Esophagus muscularis mucosa (tissue), 4 donors: ENCODE results near the gene TMEM51. TPM values are rescaled to one million over a fixed set of nuclear protein-coding genes. Genes with fewer than 3 reads are reported as not detected.

Experiments
- DNase-seq: peaks from one replicate; pipeline ENCODE4 v3.0.0-alpha.2; 2017; ENCODE audit errors: extremely low spot score
- H3K27ac ChIP-seq, 4 donors: fragments of 200-600 bp; sonication (generic); replicated peaks in 1 of 4; 1 replicate in 3 of 4; 2 replicates in 1 of 4; pipeline ENCODE4 v1.5.1; 2016 to 2019; ENCODE audit warnings: mild to moderate bottlenecking in 1 of 4
- H3K27me3 ChIP-seq, 4 donors: fragments of 200-600 bp; sonication (generic); one replicate each; pipeline versions ENCODE4 v1.5.1 to v1.6.0; 2016 to 2019
- H3K36me3 ChIP-seq, 4 donors: fragments of 200-600 bp; sonication (generic); one replicate each; pipeline ENCODE4 v1.5.1; 2016 to 2019
- H3K4me1 ChIP-seq, 4 donors: fragments of 200-600 bp; sonication (generic); one replicate each; pipeline ENCODE4 v1.5.1; 2016 to 2019
- H3K4me3 ChIP-seq, 4 donors: fragments of 200-600 bp; sonication (generic); 1 replicate in 2 of 4; 2 replicates in 2 of 4; pipeline ENCODE4 v1.5.1; 2016 to 2019; ENCODE audit warnings: mild to moderate bottlenecking in 4 of 4, moderate library complexity in 1 of 4
- H3K9me3 ChIP-seq, 4 donors: fragments of 200-600 bp; sonication (generic); 1 replicate in 3 of 4; 2 replicates in 1 of 4; pipeline ENCODE4 v1.5.1; 2016 to 2019
- CTCF ChIP-seq, 3 experiments: fragments of 200-600 bp in 2 of 3; fragments of 450-650 bp in 1 of 3; sonication (generic) in 2 of 3; IDR thresholded peaks; one replicate each; pipeline ENCODE4 v1.5.1; 2017 to 2019; ENCODE audit warnings: antibody characterized with exemption in 3 of 3, mild to moderate bottlenecking in 2 of 3, moderate library complexity in 1 of 3
- EP300 ChIP-seq: sonication (generic); formaldehyde crosslinking; IDR thresholded peaks from one replicate; pipeline ENCODE4 v1.6.1; 2017; ENCODE audit warnings: antibody characterized with exemption
- POLR2A ChIP-seq: fragments of 450-650 bp; IDR thresholded peaks from one replicate; pipeline ENCODE4 v1.6.1; 2017; ENCODE audit warnings: antibody characterized with exemption, moderate library complexity, mild to moderate bottlenecking, low read depth
- POLR2AphosphoS5 ChIP-seq, 2 donors: sonication (generic); formaldehyde crosslinking; IDR thresholded peaks; one replicate each; pipeline ENCODE4 v1.6.1; 2017; ENCODE audit warnings: antibody characterized with exemption in 2 of 2
- WGBS: methylation state at CpG from one replicate; pipeline ENCODE4 v1.1.5; 2018; 5-methylcytosine and 5-hydroxymethylcytosine counted together
- intact Hi-C: fragments of 100-400 bp; cut with DNase I; formaldehyde crosslinking; loops from one replicate; pipeline ENCODE4 v1.15.1; 2023
- total RNA-seq, 4 donors: library from RNA; depleted of rRNA; stranded (reverse); fragments of >200 nt; gene quantifications; one replicate each; pipeline versions ENCODE4 v1.1.0 to v1.2.1, GENCODE V29; 2016

Gene TMEM51
- total RNA-seq, 4 donors from 2014 or later, result 8.6 to 17.2 (median 11.4) TPM

- Histone ChIP-seq H3K27me3 (no peaks in the 10 kb centered on the region), H3K4me1 (peaks cover 5 to 17% (median 11%) of the 10 kb centered on the region in 4 donors), H3K4me3 (no peak overlapping the region), H3K9me3 (no peaks in the 10 kb centered on the region), H3K36me3 (peaks cover 0 to 17% (median 9%) of the 10 kb centered on the region in 4 donors), H3K27ac (no peak overlapping the region)
- 98% methylated on average over 18 of the region's 22 CpGs for WGBS
- no peak for TF ChIP-seq POLR2A
- no peak for TF ChIP-seq EP300
- no peak for TF ChIP-seq POLR2AphosphoS5 (IDR thresholded peaks at IDR 0.05)
- TF ChIP-seq CTCF (IDR thresholded peaks at IDR 0.05), result no peak
- intact Hi-C loops, result no loop called here
- DNase-seq, result no peak
These were observed 65.9 kb downstream of the TMEM51 start for GRCh38 chr1:15219280-15220023.

GRCh38 chr1:15220024-15220392 is 66.5 kb downstream of the TMEM51 start:
- intact Hi-C loops, result no loop called here
- no peaks in the 10 kb centered on the region for H3K9me3 ChIP-seq
- WGBS, result 94% methylated on average over 12 of the region's 12 CpGs
- peaks cover 0 to 17% (median 9%) of the 10 kb centered on the region in 4 donors for H3K36me3 ChIP-seq
- DNase-seq, result no peak
- TF ChIP-seq CTCF (IDR thresholded peaks at IDR 0.05), result no peak
- no peak for TF ChIP-seq POLR2A
- no peak for TF ChIP-seq POLR2AphosphoS5 (IDR thresholded peaks at IDR 0.05)
- TF ChIP-seq EP300, result no peak
- H3K4me1 ChIP-seq, result peaks cover 5 to 11% (median 8%) of the 10 kb centered on the region in 4 donors
- H3K27ac ChIP-seq, result no peak overlapping the region
- no peak overlapping the region for H3K4me3 ChIP-seq
- H3K27me3 ChIP-seq, result no peaks in the 10 kb centered on the region

GRCh38 chr1:15220825-15221431 is 67.4 kb downstream of the TMEM51 start:
- Histone ChIP-seq H3K9me3 (no peaks in the 10 kb centered on the region), H3K4me1 (peaks cover 0 to 12% (median 6%) of the 10 kb centered on the region in 4 donors), H3K36me3 (peaks cover 0 to 17% (median 9%) of the 10 kb centered on the region in 4 donors), H3K4me3 (no peak overlapping the region), H3K27me3 (no peaks in the 10 kb centered on the region), H3K27ac (no peak overlapping the region)
- 88% methylated on average over 7 of the region's 7 CpGs for WGBS
- intact Hi-C loops, result no loop called here
- no peak for TF ChIP-seq POLR2AphosphoS5 (IDR thresholded peaks at IDR 0.05)
- no peak for TF ChIP-seq EP300
- no peak for TF ChIP-seq CTCF (IDR thresholded peaks at IDR 0.05)
- TF ChIP-seq POLR2A, result no peak
- DNase-seq, result no peak

- Histone ChIP-seq H3K9me3 (no peaks in the 10 kb centered on the region), H3K27ac (no peak overlapping the region), H3K4me3 (no peak overlapping the region), H3K4me1 (peaks cover 0 to 12% (median 6%) of the 10 kb centered on the region in 4 donors), H3K36me3 (peaks cover 0 to 17% (median 9%) of the 10 kb centered on the region in 4 donors), H3K27me3 (no peaks in the 10 kb centered on the region)
- TF ChIP-seq POLR2A (no peak), CTCF (IDR thresholded peaks at IDR 0.05) (no peak), EP300 (no peak), POLR2AphosphoS5 (IDR thresholded peaks at IDR 0.05) (no peak)
- DNase-seq, result no peak
- 85% methylated on average over 4 of the region's 4 CpGs for WGBS
- intact Hi-C loops, result no loop called here
These were observed 69.2 kb downstream of the TMEM51 start for GRCh38 chr1:15222653-15223303.
